SHP77 (cell line): ENCODE data around the gene CDH12.
"Not testable (repeated sequence)": the region's sequence is repeated elsewhere in the genome, so short reads cannot be mapped to it uniquely, and the experiment has no call there.

Experiments
- DNase-seq, 2 experiments: peaks; one replicate each; lab custom pipeline; 2025; lab: John Stamatoyannopoulos, UW

CDH12 gene

GRCh38 chr5:22278164-22278563 is 575.0 kb downstream of the CDH12 start:
- no peak for DNase-seq

DNA sequence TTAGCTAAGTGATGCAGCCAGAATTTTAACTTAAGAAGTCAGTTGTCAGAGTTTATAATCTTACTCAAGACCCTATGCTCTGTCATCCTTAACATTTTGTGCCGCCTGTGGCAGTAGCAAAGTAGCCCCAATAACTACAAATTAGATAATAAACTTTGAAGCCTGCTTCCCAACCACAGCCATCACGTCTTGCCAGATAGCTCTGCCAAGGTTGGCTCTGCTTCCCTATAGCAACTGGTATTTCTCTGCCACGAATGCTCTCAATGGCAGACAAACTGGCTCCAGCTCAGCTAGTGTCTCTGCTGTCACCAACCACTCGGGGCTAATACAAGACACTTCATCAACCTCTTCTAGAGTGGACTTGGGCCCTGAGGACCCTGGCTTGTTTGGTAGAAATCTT is 576.1 kb downstream of the CDH12 start:
- DNase-seq, result no peak

GRCh38 chr5:22265855-22266254 is 587.3 kb downstream of the CDH12 start:
- DNase-seq, result not testable (repeated sequence)

DNA sequence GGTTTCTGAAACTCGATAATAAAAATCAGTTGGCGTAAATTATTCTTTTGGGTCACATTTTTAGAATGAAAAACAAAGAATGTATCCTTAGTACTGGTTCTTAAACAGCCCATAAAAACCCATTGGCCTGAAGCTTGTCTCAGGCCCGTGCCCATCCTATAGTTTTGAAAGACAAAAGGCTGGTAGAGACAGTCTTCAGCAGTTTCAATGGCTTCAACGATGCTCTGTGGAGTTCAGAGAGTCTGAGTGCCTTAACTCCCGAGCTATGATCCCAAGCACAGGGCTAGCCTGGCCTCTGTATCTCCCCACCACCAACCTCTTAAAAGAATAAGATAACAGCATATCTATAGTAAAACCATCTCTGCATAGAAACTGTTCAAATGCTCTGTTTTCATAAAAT is 595.0 kb downstream of the CDH12 start:
- DNase-seq, result no peak

DNA sequence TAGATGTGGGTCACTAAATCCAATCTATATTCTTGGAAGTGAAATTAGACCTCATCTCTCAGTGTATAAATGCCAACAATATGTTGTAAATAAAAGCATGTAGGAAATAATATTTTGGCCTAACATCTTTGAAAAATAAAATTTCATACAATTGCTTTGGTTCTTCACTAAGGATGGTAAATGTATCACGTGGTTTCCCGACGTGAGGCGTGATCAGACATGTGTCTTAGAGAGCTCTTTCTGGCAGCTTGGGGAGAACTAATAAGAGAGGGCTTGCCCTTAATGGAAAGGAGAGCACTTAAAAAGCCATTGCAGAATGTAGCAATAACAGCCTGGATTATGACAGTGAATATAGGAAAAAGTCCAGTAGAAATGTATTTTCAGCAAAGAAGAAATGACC is 602.6 kb downstream of the CDH12 start:
- no peak for DNase-seq

DNA sequence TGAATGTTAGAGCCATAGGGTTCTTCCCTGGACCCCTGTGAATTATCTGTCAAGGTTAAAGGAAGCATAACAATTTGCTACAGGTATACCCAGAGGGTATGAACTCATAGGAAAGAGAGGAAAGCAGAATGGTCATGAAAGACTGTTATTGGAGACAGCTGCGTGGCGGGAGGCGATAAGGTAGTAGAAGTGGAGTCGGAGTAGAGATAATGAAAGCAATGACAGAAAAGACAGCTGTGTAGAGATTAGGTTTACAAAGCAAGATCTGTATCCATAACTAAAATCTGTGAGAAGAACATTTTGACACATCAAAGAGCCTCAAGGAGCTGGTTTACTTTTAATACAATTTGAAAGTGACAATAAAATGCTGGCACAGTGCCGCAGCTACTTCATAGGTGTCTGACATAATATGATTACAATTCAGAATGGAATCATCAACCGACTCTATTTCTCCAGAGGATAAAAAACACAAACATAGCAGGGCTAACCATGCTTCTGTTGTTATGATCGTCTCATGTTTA is 603.9 kb downstream of the CDH12 start:
- DNase-seq, result no peak

DNA sequence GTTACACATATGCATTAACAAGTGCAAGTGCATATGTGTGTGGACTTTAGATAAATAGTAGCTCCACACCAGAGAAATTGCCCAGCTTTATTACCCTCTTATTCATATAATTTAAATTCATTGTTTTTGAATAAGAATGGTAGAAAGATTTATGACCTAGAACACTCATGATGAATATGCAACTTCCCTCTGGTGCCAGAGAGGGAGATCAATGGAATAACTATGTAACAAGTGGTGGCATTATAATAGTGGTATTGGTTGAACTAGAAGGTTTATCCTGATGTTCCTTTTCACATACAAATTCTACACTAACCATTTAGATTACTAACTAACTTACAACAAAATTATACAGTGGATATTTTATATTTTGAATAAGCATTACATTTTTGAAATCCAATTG is 607.4 kb downstream of the CDH12 start:
- no peak for DNase-seq

GRCh38 chr5:22242532-22242931 is 610.6 kb downstream of the CDH12 start:
- no peak for DNase-seq

DNA sequence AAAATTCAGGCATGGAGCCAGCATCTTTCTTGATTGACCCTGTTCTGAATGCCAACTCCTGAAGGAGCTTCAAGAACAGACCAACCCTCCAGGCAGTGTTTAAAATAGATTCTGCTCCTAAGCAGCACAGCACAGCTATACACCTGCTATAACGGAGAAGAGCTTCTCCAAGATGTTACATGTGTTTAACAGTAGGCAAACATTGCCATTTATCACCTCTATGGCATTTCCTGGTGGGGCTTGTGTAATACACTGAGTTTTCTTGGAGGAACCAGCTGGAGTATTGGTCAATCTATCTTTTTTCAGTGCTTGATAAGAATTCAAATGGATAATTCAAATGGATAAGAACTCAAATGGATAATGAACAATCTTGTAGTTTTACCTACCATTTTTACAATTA is 615.1 kb downstream of the CDH12 start:
- DNase-seq, result no peak

GRCh38 chr5:22226423-22226822 is 626.7 kb downstream of the CDH12 start:
- no peak for DNase-seq

GRCh38 chr5:22223079-22223478 is 630.1 kb downstream of the CDH12 start:
- no peak for DNase-seq

DNA sequence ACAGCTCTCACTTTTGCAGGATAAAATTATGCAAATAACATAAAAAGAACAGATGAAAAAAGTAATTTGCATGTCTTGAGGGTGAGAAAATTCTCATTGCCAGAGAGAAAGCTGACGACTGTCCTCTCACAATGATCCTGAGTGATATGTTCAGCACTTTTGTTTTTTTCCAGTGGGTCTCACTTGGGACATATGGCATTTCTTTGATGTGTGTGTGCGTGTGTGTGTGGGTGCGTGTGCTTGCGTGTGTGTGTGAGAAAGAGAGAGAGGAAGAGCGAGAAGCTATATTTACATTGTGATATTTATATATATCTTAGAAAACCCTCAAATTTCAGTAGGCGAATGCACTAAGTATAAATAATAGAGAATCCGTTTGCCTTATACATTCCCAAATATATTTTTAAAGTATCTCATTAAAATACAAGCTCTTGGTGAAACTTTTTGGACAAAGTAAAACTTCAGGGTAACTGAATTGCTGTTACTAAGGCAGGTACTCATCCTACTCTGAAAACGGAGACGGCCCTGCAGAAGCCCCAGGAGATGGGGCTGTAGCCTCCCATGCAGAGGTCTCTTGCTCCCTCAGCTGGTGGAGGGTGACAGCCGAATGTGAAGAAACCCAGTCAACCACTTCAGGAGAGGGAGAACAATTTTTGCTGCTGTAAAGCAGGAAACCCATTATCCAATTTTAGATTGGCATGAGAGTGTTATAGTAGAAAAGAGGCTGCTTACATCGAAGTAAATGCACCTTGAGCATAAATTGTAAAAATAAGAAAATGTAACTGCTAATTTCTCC is 639.2 kb downstream of the CDH12 start:
- DNase-seq, result peak; percentile 54 to 67

GRCh38 chr5:22212254-22212991 is 640.7 kb downstream of the CDH12 start:
- DNase-seq, result not testable (repeated sequence)

DNA sequence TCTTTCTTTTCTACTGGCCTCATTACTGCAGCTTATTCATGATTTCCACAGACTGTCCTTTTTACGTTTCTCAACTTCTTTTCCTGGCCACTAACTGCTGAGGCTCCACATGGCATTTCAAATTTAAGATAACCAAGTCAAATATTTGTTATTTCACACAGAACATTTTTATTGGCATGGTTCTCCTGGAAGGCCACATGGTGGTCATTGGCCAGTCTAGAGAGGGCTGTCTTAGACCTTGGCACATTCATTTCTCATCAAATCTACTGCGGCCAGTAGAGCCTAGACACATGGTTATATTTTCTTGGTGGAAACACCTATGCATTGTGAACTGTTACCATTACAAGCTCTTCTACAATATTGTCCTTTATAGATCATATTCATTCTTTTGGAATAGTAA is 644.7 kb downstream of the CDH12 start:
- DNase-seq, result not testable (repeated sequence)

DNA sequence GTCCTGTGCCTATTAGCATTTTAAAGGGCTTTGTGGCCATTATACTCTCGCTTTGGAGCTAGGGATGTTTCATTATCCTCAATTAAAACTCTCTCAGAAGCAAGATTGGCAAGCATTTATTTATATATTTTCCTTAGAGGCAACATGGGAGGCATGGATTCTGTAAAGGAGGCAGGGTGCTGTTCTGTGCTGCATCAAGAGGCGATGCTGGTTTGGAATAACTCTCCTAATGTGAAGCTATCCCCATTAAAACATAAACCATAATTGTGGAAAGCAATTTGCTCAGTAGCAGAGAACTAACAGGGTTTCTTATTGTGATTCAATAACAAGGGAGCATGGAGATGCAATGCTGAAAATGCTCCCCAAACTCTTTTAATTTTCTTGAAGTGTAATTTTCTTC is 664.5 kb downstream of the CDH12 start:
- not testable (repeated sequence) for DNase-seq

- not testable (repeated sequence) for DNase-seq
These were observed 665.4 kb downstream of the CDH12 start for GRCh38 chr5:22187632-22188228.

DNA sequence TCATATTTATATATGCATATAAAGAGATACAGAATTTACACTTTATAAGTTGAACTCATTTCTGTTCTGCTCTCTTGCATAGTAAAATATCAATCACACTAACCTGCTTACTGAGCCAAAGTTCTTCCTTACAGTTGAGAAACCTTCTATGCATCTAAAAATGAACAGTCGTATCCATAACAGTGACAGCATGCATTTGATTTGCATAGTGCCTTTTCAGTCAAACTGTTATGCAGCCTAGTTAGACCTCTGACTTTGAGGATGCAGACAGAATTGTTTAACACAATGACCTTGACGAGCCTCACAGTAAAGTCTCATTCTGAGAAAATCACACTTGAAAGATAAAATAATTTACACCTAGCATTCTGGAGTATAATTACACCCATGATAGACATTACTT is 683.9 kb downstream of the CDH12 start:
- not testable (repeated sequence) for DNase-seq

DNA sequence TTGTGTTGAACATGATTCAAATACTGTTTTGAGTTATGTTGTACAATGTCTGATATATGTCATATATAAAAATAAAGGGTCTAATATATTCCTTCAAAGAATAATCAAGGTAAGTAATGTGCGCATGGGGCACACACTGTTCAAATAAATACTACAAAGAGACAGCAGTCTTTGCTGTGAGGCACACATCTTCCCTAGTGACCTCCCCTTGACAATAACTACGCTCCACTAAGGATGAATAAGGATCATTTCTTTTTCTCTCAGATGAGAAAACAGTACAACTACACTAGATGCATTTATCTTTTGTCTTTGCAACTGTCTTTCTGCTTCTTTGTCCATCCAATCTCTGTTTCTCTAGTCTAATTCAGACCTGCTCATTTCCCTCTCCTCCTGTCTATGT is 684.4 kb downstream of the CDH12 start:
- DNase-seq, result not testable (repeated sequence)

GRCh38 chr5:22165931-22166330 is 687.2 kb downstream of the CDH12 start:
- not testable (repeated sequence) for DNase-seq

DNA sequence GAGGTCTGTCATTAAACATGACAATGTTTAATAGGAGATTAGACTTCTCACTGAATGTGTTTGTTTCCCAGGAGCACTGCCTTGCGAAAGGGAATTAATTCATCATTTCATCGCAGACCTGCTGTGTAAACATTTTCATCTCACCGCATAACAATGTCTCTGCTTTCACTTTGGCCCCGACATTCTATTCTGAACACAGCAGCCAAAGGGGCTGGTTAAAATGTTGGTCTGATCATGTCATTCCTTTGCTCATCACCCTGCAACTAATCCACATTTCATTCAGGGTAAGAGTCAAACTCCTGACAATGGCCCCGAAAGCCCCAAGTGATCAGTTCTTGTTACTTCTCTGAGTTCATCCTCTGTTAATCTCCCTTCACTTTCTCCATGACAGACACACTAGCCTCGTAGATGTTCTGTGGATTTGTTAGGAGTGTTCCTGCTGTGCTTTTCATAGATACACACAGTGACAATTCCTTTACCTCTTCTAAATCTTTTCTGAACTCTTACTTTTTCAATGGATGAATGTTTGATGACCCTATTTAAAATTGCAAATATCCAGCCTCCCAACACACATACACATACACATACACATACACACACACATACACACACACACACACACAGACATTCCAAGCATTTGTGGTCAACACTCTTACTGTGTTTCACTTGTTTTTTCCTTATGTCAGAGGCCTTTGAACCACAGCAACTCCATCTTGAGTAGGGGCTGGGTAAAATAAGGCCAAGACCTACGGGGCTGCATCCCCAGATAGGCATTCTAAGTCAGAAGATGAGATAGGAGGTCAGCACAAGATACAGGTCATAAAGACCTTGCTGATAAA is 688.0 kb downstream of the CDH12 start:
- not testable (repeated sequence) for DNase-seq

DNA sequence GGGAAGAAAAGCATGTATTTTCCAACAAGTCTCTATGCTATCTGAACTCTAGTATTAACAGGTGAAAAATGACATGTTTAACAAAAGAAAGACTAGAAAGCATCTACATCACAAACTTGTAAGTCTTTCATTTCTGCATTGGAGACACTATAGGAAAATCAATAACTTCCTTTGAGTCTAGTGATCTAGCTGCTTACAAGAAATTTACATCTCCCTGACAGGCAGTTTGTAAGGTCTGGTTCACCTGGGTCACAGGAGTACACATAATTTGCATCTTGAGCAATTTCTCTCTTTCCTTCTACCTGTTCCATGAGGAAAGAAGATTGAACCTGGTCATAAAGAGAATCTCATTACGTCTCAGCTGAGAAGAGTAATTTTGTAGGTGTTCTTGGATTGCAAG is 696.2 kb downstream of the CDH12 start:
- not testable (repeated sequence) for DNase-seq

GRCh38 chr5:22154779-22155178 is 698.4 kb downstream of the CDH12 start:
- peak in 1 of 2 experiments; percentile 4 for DNase-seq
